Neural crest cell (in vitro differentiated cells): ENCODE data around the gene ATF1. TPM values are rescaled to one million over a fixed set of nuclear protein-coding genes. Genes with fewer than 3 reads are reported as not detected.
"Not testable (repeated sequence)": the region's sequence is repeated elsewhere in the genome, so short reads cannot be mapped to it uniquely, and the experiment has no call there.

Source experiments
- DNase-seq: peaks from one replicate; pipeline ENCODE4 v3.0.0; 2021; ENCODE audit warnings: low read depth, mixed read lengths, low spot score
- H3K27ac Mint-ChIP-seq: one replicate; pipeline ENCODE4 v1.8.0; 2021; ENCODE audit warnings: mild to moderate bottlenecking, mixed read lengths; ENCODE audit not compliant: unreplicated experiment
- H3K27me3 Mint-ChIP-seq: 2 replicates; pipeline ENCODE4 v1.8.0; 2021; ENCODE audit warnings: low read depth, mild to moderate bottlenecking, mixed read lengths
- H3K36me3 Mint-ChIP-seq: 2 replicates; pipeline ENCODE4 v1.8.0; 2021; ENCODE audit warnings: low read depth, mild to moderate bottlenecking, mixed read lengths
- H3K4me1 Mint-ChIP-seq: 2 replicates; pipeline ENCODE4 v1.8.0; 2021; ENCODE audit warnings: mixed read lengths
- H3K4me3 Mint-ChIP-seq: one replicate; pipeline ENCODE4 v1.8.0; 2021; ENCODE audit warnings: mild to moderate bottlenecking, mixed read lengths
- H3K9me3 Mint-ChIP-seq: 2 replicates; pipeline ENCODE4 v1.8.0; 2021; ENCODE audit warnings: mixed read lengths
- CTCF ChIP-seq: fragments of 200-600 bp; sonication (generic); conservative IDR thresholded peaks from 2 replicates; pipeline ENCODE4 v1.5.0; 2021; ENCODE audit warnings: antibody characterized with exemption, mild to moderate bottlenecking
- total RNA-seq: library from RNA; stranded (reverse); gene quantifications from 2 replicates; pipeline ENCODE4 v1.2.1, GENCODE V29; 2021

ATF1 gene
- total RNA-seq, 1 donor from 2014 or later, result 31.7 TPM

DNA sequence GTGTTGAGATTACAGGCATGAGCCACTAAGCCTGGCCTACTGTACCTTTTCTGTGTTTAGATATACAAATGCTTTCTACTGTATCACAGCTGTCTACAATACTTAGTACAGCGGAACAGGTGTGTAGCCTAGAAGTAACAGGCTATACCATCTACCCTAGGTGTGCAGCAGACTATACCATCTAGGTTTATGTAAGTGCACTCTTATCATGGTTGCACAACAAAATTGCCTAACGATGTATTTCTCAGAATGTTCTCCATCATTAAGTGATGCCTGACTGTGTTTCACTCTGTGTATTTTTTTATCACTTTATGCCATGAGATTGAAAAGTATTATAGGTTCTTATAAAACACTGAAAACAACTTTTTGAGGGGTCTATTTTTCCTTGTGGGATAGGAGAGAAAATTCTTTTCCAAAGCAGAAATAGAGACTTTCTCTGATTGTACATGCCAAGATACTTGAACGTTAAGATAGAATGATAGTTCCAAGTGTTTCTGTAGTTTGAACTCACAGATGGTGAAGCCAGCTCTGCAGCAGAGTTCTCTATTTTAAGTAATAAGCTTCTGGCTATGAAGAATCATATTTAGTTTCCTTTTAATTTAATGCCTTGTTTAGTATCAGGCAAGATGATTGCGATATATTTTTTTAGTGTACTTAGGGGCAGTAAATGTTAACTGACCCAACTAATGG lies 95.9 kb downstream of the ATF1 start:
- DNase-seq, result no peak
- Mint-ChIP-seq H3K36me3 (peaks cover 3% of the 10 kb centered on the region), H3K4me3 (no peak overlapping the region), H3K4me1 (no peaks in the 10 kb centered on the region), H3K27ac (no peak overlapping the region), H3K9me3 (peaks cover 12% of the 10 kb centered on the region), H3K27me3 (no peaks in the 10 kb centered on the region)
- TF ChIP-seq CTCF, result no peak

- Mint-ChIP-seq H3K9me3 (peaks cover 6% of the 10 kb centered on the region), H3K27me3 (no peaks in the 10 kb centered on the region), H3K4me3 (no peak overlapping the region), H3K4me1 (no peaks in the 10 kb centered on the region), H3K27ac (no peak overlapping the region), H3K36me3 (peaks cover 8% of the 10 kb centered on the region)
- DNase-seq, result no peak
- no peak for TF ChIP-seq CTCF
These were observed 98.4 kb downstream of the ATF1 start for GRCh38 chr12:50862316-50862715.

DNA sequence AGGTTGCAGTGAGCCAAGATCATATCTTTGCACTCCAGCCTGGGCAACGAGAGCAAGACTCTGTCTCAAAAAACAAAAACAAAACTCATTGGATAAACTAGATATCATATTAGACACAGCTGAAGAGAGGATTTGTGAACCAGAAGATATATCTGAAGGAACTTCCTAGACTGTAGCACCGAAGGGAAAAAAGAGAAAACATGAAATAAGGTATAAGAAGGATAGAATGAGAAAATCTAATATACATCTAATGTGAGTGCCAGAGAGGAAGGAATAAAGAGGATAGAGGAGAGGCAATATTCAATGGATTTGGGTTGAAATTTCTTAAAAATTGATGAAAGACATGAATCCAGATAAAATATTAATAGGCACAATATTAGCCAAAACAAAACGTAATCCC lies 101.4 kb downstream of the ATF1 start:
- Mint-ChIP-seq H3K27ac (no peak overlapping the region), H3K27me3 (no peaks in the 10 kb centered on the region), H3K4me3 (no peak overlapping the region), H3K36me3 (peaks cover 14% of the 10 kb centered on the region), H3K4me1 (no peaks in the 10 kb centered on the region), H3K9me3 (peaks cover 12% of the 10 kb centered on the region)
- DNase-seq, result no peak
- TF ChIP-seq CTCF, result no peak

DNA sequence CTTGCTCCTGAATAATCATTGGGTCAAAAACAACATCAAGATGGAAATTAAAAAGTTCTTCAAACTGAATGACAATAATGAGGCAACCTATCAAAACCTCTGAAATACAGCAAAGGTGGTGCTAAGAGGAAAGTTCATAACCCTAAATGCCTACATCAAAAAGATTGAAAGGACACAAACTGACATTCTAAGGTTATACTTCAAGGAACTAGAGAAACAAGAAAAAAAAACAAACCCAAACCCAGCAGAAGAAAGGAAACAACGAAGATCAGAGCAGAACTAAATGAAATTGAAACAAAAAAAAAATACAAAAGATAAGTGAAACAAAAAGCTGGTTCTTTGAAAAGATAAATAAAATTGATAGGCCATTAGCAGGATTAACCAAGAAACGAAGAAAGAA lies 105.0 kb downstream of the ATF1 start:
- Mint-ChIP-seq H3K36me3 (peaks cover 14% of the 10 kb centered on the region), H3K9me3 (peaks cover 15% of the 10 kb centered on the region)
- H3K27me3 Mint-ChIP-seq, H3K27ac Mint-ChIP-seq, H3K4me1 Mint-ChIP-seq, DNase-seq, H3K4me3 Mint-ChIP-seq: not testable (repeated sequence)

Other genes with a start within 250 kb of the ATF1 start
- gene TMPRSS12, start 78.8 kb downstream of the ATF1 start, total RNA-seq, result not detected in 2 replicates
- gene HIGD1C, start 188.4 kb downstream of the ATF1 start, total RNA-seq, result not detected in 2 replicates